ENCODE results near the gene PRDM13.
A peak's percentile ranks its signal among the peaks of the same experiment; 100 is the strongest.

PRDM13 gene

DNA sequence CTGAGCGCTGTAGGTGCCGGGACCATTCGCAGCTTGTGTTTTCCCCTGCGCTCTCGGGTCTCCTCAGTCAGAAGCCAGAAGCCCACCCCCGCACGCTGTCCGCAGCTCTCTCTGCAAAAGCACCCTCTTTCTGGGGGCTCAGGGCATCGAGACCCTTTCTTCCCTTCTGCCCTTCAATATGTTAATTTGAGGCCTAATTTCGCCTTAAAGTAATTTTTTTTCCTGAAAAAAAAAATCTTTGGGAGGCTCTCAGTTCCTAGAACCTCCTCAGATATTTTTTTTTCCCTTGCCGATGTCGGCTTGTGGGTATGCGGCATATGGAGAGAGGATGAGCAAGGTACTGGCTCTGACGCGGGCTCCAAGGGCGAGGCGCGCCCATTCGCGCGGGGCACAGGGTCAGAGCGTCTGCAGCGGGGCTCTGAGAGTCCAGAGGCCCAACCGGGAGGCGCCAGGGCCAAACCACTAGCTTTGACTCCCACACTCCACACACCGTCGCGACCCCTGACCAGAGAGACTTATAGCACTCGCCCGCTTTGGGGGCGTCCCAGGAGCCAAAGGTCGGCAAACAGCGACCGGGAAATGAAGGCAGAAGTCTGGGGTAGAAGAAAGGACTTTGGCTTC is 893 bp downstream of the PRDM13 start:
- H3K4me1 ChIP-seq (ENCODE audit: insufficient read depth, low read length), result peaks cover 17% of the 10 kb centered on the region
- H3K36me3 ChIP-seq (ENCODE audit: insufficient read depth, low read length), result no peaks in the 10 kb centered on the region
- H2AFZ ChIP-seq (ENCODE audit: low read depth, low read length), result no peak overlapping the region
- peaks cover 1% of the 10 kb centered on the region for H3K9me3 ChIP-seq (ENCODE audit: low read length)
- no peak overlapping the region for H3K4me3 ChIP-seq (ENCODE audit: low read length)
- peaks cover 98% of the 10 kb centered on the region for H3K27me3 ChIP-seq (ENCODE audit: insufficient read depth, low read length)

- Histone ChIP-seq H3K4me1 (ENCODE audit: insufficient read depth, low read length) (peaks cover 12% of the 10 kb centered on the region), H2AFZ (ENCODE audit: low read depth, low read length) (no peak overlapping the region), H3K27me3 (ENCODE audit: insufficient read depth, low read length) (peaks cover 98% of the 10 kb centered on the region), H3K9me3 (ENCODE audit: low read length) (peaks cover 1% of the 10 kb centered on the region), H3K4me3 (ENCODE audit: low read length) (no peak overlapping the region), H3K36me3 (ENCODE audit: insufficient read depth, low read length) (no peaks in the 10 kb centered on the region)
Observed at GRCh38 chr6:99608059-99608885, 1.6 kb downstream of the PRDM13 start.

DNA sequence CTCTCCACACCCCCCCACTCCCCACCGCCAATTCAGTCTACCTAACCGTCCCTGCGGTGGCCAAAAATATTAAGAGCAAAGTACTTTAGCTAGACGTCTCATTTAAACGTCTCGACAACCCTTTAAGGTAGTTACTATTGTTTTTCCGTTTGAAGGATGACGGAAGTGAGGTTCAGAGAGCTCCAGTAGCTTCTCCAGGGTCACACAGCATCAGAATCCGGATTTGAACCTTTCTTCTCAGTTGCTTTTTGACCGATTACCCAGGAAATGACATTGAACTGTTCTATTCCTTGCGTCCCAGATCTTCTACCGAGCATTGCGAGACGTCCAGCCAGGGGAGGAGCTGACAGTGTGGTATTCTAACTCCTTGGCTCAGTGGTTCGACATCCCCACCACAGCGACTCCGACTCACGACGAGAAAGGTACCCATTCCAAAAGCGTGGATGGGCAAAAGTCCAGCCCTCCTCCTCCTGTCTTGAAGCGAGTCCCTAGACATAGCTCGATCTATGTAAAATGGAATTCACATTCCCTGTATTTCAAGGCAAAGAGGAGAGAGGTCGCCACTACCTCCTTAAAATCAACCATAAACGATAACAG is 2.4 kb downstream of the PRDM13 start:
- no peak overlapping the region for H3K4me3 ChIP-seq (ENCODE audit: low read length)
- no peak overlapping the region for H2AFZ ChIP-seq (ENCODE audit: low read depth, low read length)
- peaks cover 97% of the 10 kb centered on the region for H3K27me3 ChIP-seq (ENCODE audit: insufficient read depth, low read length)
- no peaks in the 10 kb centered on the region for H3K36me3 ChIP-seq (ENCODE audit: insufficient read depth, low read length)
- peaks cover 4% of the 10 kb centered on the region for H3K4me1 ChIP-seq (ENCODE audit: insufficient read depth, low read length)
- peaks cover 1% of the 10 kb centered on the region for H3K9me3 ChIP-seq (ENCODE audit: low read length)

DNA sequence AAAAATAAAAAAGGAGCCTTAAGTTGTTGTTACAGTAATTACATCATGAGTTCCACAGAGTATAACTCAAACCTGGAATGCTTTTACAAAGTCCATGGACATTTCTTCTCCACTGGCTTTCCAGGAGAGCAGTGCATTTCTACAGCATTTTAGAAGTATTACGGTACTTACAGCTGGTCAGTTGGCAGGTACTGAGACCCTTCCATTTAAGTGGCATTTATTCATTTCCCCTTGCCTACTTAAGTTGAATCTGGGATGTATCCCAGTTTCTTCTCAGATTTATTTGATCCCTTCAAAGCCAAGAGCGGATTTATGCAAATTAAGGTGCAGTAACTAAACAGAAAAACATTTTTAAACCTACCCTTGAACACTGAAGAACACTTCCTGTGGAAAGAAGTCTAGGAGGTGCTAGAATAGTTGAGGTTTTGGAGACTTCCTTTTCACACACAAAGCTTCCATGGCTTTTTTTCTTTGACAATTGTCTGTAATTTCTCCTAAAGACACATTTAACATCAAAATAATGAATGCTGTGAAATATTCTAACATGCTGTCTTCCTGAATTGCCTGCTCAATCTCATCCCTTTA is 3.4 kb downstream of the PRDM13 start:
- Histone ChIP-seq H3K4me3 (ENCODE audit: low read length) (no peak overlapping the region), H3K9me3 (ENCODE audit: low read length) (peaks cover 1% of the 10 kb centered on the region), H3K27me3 (ENCODE audit: insufficient read depth, low read length) (peaks cover 97% of the 10 kb centered on the region), H3K36me3 (ENCODE audit: insufficient read depth, low read length) (no peaks in the 10 kb centered on the region), H3K4me1 (ENCODE audit: insufficient read depth, low read length) (no peaks in the 10 kb centered on the region), H2AFZ (ENCODE audit: low read depth, low read length) (no peak overlapping the region)

DNA sequence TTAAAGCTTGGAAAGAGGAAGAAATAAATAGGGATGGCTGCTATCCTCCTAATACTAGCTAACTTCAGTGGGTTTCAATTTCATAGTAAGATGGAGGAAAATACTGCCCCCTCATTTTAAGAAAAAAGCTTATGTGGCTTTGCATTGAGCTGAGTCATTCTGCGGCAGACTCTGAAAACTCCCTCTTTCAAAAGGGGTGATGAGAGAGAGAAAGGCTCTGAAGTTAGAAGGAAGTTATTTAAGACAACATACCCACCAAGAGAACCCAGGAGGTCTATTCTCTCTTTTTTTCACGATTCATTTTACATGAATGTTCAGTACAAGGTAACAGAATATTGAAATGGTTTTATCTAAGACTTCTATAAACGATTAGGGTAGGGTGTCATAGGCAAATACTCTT is 4.5 kb downstream of the PRDM13 start:
- no peaks in the 10 kb centered on the region for H3K36me3 ChIP-seq (ENCODE audit: insufficient read depth, low read length)
- H3K9me3 ChIP-seq (ENCODE audit: low read length), result peaks cover 1% of the 10 kb centered on the region
- no peaks in the 10 kb centered on the region for H3K4me1 ChIP-seq (ENCODE audit: insufficient read depth, low read length)
- peaks cover 95% of the 10 kb centered on the region for H3K27me3 ChIP-seq (ENCODE audit: insufficient read depth, low read length)
- no peak overlapping the region for H2AFZ ChIP-seq (ENCODE audit: low read depth, low read length)
- H3K4me3 ChIP-seq (ENCODE audit: low read length), result no peak overlapping the region

DNA sequence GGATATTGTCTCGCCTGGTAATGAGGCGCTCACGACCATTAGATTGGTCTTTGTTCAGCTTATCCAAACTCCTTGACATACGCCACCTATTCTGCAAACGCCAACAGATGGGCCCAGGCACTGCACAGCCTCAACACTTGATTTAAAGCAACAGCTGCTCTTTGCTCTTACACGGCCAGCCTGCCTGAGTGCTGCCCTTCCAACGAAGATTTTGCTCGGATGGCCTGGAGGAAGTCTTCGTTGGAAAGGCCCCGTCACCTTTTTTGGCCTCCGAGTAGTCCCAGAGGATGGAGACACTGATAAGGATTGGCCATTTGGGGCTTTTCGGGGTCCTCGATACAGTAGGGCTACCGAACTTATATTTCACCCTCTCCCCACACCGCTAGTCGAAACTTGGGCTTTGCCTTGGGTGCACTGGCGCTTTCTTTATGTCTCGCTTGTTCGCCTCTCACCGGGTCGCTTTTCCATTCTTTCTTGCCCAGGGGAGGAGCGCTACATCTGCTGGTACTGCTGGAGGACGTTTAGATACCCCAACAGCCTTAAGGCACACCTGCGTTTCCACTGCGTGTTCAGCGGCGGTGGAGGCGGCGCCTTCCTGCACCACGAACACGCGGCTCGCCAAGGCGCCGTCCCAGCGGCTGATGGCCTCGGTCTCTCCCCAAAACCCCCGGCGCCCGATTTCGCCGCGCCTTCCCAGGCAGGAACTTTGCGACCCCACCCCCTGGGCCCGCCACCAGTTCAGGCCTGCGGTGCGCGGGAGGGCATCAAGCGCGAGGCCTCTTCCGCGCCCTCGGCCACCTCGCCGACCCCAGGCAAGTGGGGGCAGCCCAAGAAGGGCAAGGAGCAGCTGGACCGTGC is 6.1 kb downstream of the PRDM13 start:
- Histone ChIP-seq H2AFZ (ENCODE audit: low read depth, low read length) (peak overlapping the region; percentile 94), H3K36me3 (ENCODE audit: insufficient read depth, low read length) (no peaks in the 10 kb centered on the region), H3K4me1 (ENCODE audit: insufficient read depth, low read length) (no peaks in the 10 kb centered on the region), H3K9me3 (ENCODE audit: low read length) (peaks cover 1% of the 10 kb centered on the region), H3K4me3 (ENCODE audit: low read length) (peak overlapping the region; percentile 43), H3K27me3 (ENCODE audit: insufficient read depth, low read length) (peaks cover 95% of the 10 kb centered on the region)

GRCh38 chr6:99613409-99613704 is 6.7 kb downstream of the PRDM13 start:
- H3K36me3 ChIP-seq (ENCODE audit: insufficient read depth, low read length), result no peaks in the 10 kb centered on the region
- no peaks in the 10 kb centered on the region for H3K4me1 ChIP-seq (ENCODE audit: insufficient read depth, low read length)
- H3K27me3 ChIP-seq (ENCODE audit: insufficient read depth, low read length), result peaks cover 95% of the 10 kb centered on the region
- H3K4me3 ChIP-seq (ENCODE audit: low read length), result peak overlapping the region; percentile 43
- peaks cover 4% of the 10 kb centered on the region for H3K9me3 ChIP-seq (ENCODE audit: low read length)
- H2AFZ ChIP-seq (ENCODE audit: low read depth, low read length), result peak overlapping the region; percentile 94

- peaks cover 95% of the 10 kb centered on the region for H3K27me3 ChIP-seq (ENCODE audit: insufficient read depth, low read length)
- peak overlapping the region; percentile 94 for H2AFZ ChIP-seq (ENCODE audit: low read depth, low read length)
- peak overlapping the region; percentile 43 for H3K4me3 ChIP-seq (ENCODE audit: low read length)
- H3K36me3 ChIP-seq (ENCODE audit: insufficient read depth, low read length), result no peaks in the 10 kb centered on the region
- H3K4me1 ChIP-seq (ENCODE audit: insufficient read depth, low read length), result no peaks in the 10 kb centered on the region
- H3K9me3 ChIP-seq (ENCODE audit: low read length), result peaks cover 6% of the 10 kb centered on the region
Observed at GRCh38 chr6:99613705-99614429, 7.2 kb downstream of the PRDM13 start.

DNA sequence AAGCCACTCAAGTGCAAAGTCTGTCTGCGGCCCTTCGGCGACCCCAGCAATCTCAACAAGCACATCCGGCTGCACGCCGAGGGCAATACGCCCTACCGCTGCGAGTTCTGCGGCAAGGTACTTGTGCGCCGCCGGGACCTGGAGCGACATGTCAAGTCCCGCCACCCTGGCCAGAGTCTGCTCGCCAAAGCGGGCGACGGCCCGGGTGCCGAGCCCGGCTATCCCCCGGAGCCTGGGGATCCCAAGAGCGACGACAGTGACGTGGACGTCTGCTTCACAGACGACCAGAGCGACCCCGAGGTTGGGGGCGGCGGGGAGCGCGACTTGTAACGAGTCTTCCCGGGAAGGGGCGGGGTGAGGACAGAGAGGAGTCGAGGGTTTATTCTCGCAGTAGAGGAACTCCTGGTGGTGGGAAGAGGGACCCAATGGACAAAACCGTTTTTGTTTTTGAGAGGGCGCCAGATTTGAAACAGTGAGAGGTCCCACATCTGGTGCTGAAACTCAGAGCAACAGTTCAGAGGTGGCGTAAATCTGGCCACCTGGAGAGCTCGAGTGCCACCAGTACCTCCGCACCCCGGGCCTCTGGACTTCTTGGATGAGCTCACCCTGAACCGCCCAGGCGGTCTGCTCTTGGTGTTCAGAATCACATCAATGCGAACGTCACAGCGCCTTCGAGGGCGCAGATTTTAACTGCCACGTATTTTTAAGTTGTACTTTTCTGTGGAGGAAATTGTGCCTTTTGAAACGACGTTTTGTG is 8.0 kb downstream of the PRDM13 start:
- H2AFZ ChIP-seq (ENCODE audit: low read depth, low read length), result peak overlapping the region; percentile 94
- H3K36me3 ChIP-seq (ENCODE audit: insufficient read depth, low read length), result no peaks in the 10 kb centered on the region
- H3K27me3 ChIP-seq (ENCODE audit: insufficient read depth, low read length), result peaks cover 94% of the 10 kb centered on the region
- H3K4me3 ChIP-seq (ENCODE audit: low read length), result peak overlapping the region; percentile 43
- no peaks in the 10 kb centered on the region for H3K4me1 ChIP-seq (ENCODE audit: insufficient read depth, low read length)
- H3K9me3 ChIP-seq (ENCODE audit: low read length), result peaks cover 5% of the 10 kb centered on the region

- Histone ChIP-seq H3K36me3 (ENCODE audit: insufficient read depth, low read length) (no peaks in the 10 kb centered on the region), H3K4me3 (ENCODE audit: low read length) (no peak overlapping the region), H3K4me1 (ENCODE audit: insufficient read depth, low read length) (no peaks in the 10 kb centered on the region)
Observed at GRCh38 chr6:99617131-99617530, 10.5 kb downstream of the PRDM13 start.

GRCh38 chr6:99618649-99619408 is 12.2 kb downstream of the PRDM13 start:
- peaks cover 83% of the 10 kb centered on the region for H3K27me3 ChIP-seq (ENCODE audit: insufficient read depth, low read length)
- H2AFZ ChIP-seq (ENCODE audit: low read depth, low read length), result peak overlapping the region; percentile 21
- peak overlapping the region; percentile 6 for H3K4me3 ChIP-seq (ENCODE audit: low read length)
- H3K36me3 ChIP-seq (ENCODE audit: insufficient read depth, low read length), result no peaks in the 10 kb centered on the region
- peaks cover 5% of the 10 kb centered on the region for H3K9me3 ChIP-seq (ENCODE audit: low read length)
- H3K4me1 ChIP-seq (ENCODE audit: insufficient read depth, low read length), result no peaks in the 10 kb centered on the region

More at GRCh38 chr6:99617131-99617530, 10.5 kb downstream of the PRDM13 start:
- H2AFZ ChIP-seq (ENCODE audit: low read depth, low read length), result no peak overlapping the region
- peaks cover 5% of the 10 kb centered on the region for H3K9me3 ChIP-seq (ENCODE audit: low read length)
- peaks cover 92% of the 10 kb centered on the region for H3K27me3 ChIP-seq (ENCODE audit: insufficient read depth, low read length)

Measured in neuron (in vitro differentiated cells).